ENCODE data around the gene SHC3. TPM values are rescaled to one million over a fixed set of nuclear protein-coding genes. Genes with fewer than 3 reads are reported as not detected.
A peak's percentile ranks its signal among the peaks of the same experiment; 100 is the strongest.

SHC3 gene
- total RNA-seq, 2 experiments from 2014 or later = not detected

DNA sequence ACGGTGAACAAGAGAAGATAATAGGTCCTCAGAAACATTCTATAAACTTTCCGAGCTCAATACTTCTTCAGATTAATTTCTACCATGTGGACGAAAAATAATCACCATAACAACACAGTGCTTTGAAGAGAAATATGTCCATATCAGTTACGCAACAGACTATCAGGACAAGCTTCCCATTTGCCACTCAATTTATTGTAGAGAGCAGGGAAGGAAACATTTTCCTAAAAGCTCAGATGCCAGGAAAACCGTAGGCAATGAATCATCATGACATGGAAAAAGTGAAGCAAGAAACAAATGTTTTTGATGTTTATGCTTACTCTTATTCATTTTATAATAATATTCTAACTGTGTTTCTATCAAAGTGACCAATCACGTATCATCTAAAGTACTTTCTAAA lies 99.8 kb downstream of the SHC3 start:
- POLR2A ChIA-PET = no interaction called here
- ATAC-seq (ENCODE audit: poor library complexity) (no peak), DNase-seq (no peak)
- H3K4me1 Mint-ChIP-seq (ENCODE audit: low read depth) = no peaks in the 10 kb centered on the region
- TF ChIP-seq, protein P1, sequence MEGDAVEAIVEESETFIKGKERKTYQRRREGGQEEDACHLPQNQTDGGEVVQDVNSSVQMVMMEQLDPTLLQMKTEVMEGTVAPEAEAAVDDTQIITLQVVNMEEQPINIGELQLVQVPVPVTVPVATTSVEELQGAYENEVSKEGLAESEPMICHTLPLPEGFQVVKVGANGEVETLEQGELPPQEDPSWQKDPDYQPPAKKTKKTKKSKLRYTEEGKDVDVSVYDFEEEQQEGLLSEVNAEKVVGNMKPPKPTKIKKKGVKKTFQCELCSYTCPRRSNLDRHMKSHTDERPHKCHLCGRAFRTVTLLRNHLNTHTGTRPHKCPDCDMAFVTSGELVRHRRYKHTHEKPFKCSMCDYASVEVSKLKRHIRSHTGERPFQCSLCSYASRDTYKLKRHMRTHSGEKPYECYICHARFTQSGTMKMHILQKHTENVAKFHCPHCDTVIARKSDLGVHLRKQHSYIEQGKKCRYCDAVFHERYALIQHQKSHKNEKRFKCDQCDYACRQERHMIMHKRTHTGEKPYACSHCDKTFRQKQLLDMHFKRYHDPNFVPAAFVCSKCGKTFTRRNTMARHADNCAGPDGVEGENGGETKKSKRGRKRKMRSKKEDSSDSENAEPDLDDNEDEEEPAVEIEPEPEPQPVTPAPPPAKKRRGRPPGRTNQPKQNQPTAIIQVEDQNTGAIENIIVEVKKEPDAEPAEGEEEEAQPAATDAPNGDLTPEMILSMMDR (IDR thresholded peaks at IDR 0.05) = no peak
- Histone ChIP-seq H3K4me3 (ENCODE audit: low read length) (no peak overlapping the region), H3K27ac (ENCODE audit: low read depth in 1 of 2, low read length in 2 of 2) (no peak overlapping the region), H3K9me3 (ENCODE audit: control insufficient read depth in 1 of 2, insufficient read depth in 1 of 2, low read length in 2 of 2) (peaks cover 0 to 17% of the 10 kb centered on the region in 2 experiments), H3K4me1 (ENCODE audit: insufficient read depth, low read length) (no peaks in the 10 kb centered on the region), H3K36me3 (ENCODE audit: insufficient read depth, low read length) (no peaks in the 10 kb centered on the region), H3K27me3 (ENCODE audit: control insufficient read depth in 1 of 2, insufficient read depth in 2 of 2, low read length in 2 of 2) (peaks cover 6 to 21% of the 10 kb centered on the region in 2 experiments)
- no peaks in the 10 kb centered on the region for H3K36me3 Mint-ChIP-seq (ENCODE audit: low read depth)
- intact Hi-C loops (cut with DNase I, micrococcal nuclease) = no loop called here
- peaks cover 57% of the 10 kb centered on the region for H3K27me3 Mint-ChIP-seq
- H3K27ac Mint-ChIP-seq = no peak overlapping the region
- H3K9me3 Mint-ChIP-seq = no peaks in the 10 kb centered on the region
- CTCF ChIA-PET = no interaction called here
- no peak overlapping the region for H3K4me3 Mint-ChIP-seq

GRCh38 chr9:89078421-89078820 lies 100.2 kb downstream of the SHC3 start:
- CTCF ChIA-PET = no interaction called here

GRCh38 chr9:89077519-89077918 lies 101.1 kb downstream of the SHC3 start:
- TF ChIP-seq, protein P1 (IDR thresholded peaks at IDR 0.05) = no peak
- ChIA-PET POLR2A (interaction anchor here (0.7 kb wide), 1 partner anchor 44 kb away, joined by 3 read pairs; no protein-coding TSS in a partner anchor), CTCF (no interaction called here)
- no peak overlapping the region for H3K27ac ChIP-seq (ENCODE audit: low read depth in 1 of 2, low read length in 2 of 2)
- H3K9me3 Mint-ChIP-seq = no peaks in the 10 kb centered on the region
- H3K27ac Mint-ChIP-seq = no peak overlapping the region
- H3K27me3 ChIP-seq (ENCODE audit: control insufficient read depth in 1 of 2, insufficient read depth in 2 of 2, low read length in 2 of 2) = peaks cover 4 to 14% of the 10 kb centered on the region in 2 experiments
- H3K27me3 Mint-ChIP-seq = peaks cover 52% of the 10 kb centered on the region
- DNase-seq (peak in 1 of 14 experiments; percentile 3), ATAC-seq (ENCODE audit: poor library complexity) (no peak)
- peaks cover 0 to 4% of the 10 kb centered on the region in 2 experiments for H3K9me3 ChIP-seq (ENCODE audit: control insufficient read depth in 1 of 2, insufficient read depth in 1 of 2, low read length in 2 of 2)
- no peaks in the 10 kb centered on the region for H3K36me3 Mint-ChIP-seq (ENCODE audit: low read depth)
- no peaks in the 10 kb centered on the region for H3K4me1 Mint-ChIP-seq (ENCODE audit: low read depth)
- no peaks in the 10 kb centered on the region for H3K4me1 ChIP-seq (ENCODE audit: insufficient read depth, low read length)
- no peak overlapping the region for H3K4me3 Mint-ChIP-seq
- H3K4me3 ChIP-seq (ENCODE audit: low read length) = no peak overlapping the region
- intact Hi-C loops (cut with DNase I, micrococcal nuclease) = no loop called here
- no peaks in the 10 kb centered on the region for H3K36me3 ChIP-seq (ENCODE audit: insufficient read depth, low read length)

More at GRCh38 chr9:89078421-89078820, 100.2 kb downstream of the SHC3 start:
- POLR2A ChIA-PET = no interaction called here
- peaks cover 55% of the 10 kb centered on the region for H3K27me3 Mint-ChIP-seq
- H3K36me3 Mint-ChIP-seq (ENCODE audit: low read depth) = no peaks in the 10 kb centered on the region
- H3K4me3 Mint-ChIP-seq = no peak overlapping the region
- Histone ChIP-seq H3K4me1 (ENCODE audit: insufficient read depth, low read length) (no peaks in the 10 kb centered on the region), H3K27me3 (ENCODE audit: control insufficient read depth in 1 of 2, insufficient read depth in 2 of 2, low read length in 2 of 2) (peaks cover 4 to 18% of the 10 kb centered on the region in 2 experiments), H3K27ac (ENCODE audit: low read depth in 1 of 2, low read length in 2 of 2) (no peak overlapping the region), H3K4me3 (ENCODE audit: low read length) (no peak overlapping the region), H3K9me3 (ENCODE audit: control insufficient read depth in 1 of 2, insufficient read depth in 1 of 2, low read length in 2 of 2) (peaks cover 0 to 13% of the 10 kb centered on the region in 2 experiments), H3K36me3 (ENCODE audit: insufficient read depth, low read length) (no peaks in the 10 kb centered on the region)
- no peak overlapping the region for H3K27ac Mint-ChIP-seq
- no peaks in the 10 kb centered on the region for H3K4me1 Mint-ChIP-seq (ENCODE audit: low read depth)
- no peak for ATAC-seq (ENCODE audit: poor library complexity)
- TF ChIP-seq, protein P1 (IDR thresholded peaks at IDR 0.05) = no peak
- no peak for DNase-seq
- intact Hi-C loops (cut with DNase I, micrococcal nuclease) = no loop called here
- no peaks in the 10 kb centered on the region for H3K9me3 Mint-ChIP-seq

Data from CD4-positive, alpha-beta T cell (primary cell).